CD4-positive, alpha-beta T cell treated with Interleukin-21 for 1 hour (primary cell): Measurements from ENCODE around the gene CCL18.
"Not testable (repeated sequence)": the region's sequence is repeated elsewhere in the genome, so short reads cannot be mapped to it uniquely, and the experiment has no call there.

Experiments
- DNase-seq: peaks from one replicate; pipeline ENCODE4 v3.0.0-alpha.2; 2020

Gene CCL18

GRCh38 chr17:36104701-36105181 lies 40.7 kb downstream of the CCL18 start:
- no peak for DNase-seq

- peak; percentile 30 for DNase-seq
Measured at GRCh38 chr17:36105781-36106492, 41.9 kb downstream of the CCL18 start.

- no peak for DNase-seq
Measured at GRCh38 chr17:36106493-36106835, 42.4 kb downstream of the CCL18 start.

- DNase-seq: peak; percentile 34
Measured at GRCh38 chr17:36107660-36108059, 43.6 kb downstream of the CCL18 start.

- not testable (repeated sequence) for DNase-seq
Measured at GRCh38 chr17:36108265-36108664, 44.2 kb downstream of the CCL18 start.

- no peak for DNase-seq
Measured at GRCh38 chr17:36111068-36111490, 47.0 kb downstream of the CCL18 start.

- DNase-seq: no peak
Measured at GRCh38 chr17:36112572-36112971, 48.5 kb downstream of the CCL18 start.

GRCh38 chr17:36113131-36113530 lies 49.1 kb downstream of the CCL18 start:
- not testable (repeated sequence) for DNase-seq

- not testable (repeated sequence) for DNase-seq
Measured at GRCh38 chr17:36114971-36115648, 51.0 kb downstream of the CCL18 start.

GRCh38 chr17:36115649-36115977 lies 51.5 kb downstream of the CCL18 start:
- not testable (repeated sequence) for DNase-seq

GRCh38 chr17:36117505-36118382 lies 53.7 kb downstream of the CCL18 start:
- DNase-seq: no peak

- no peak for DNase-seq
Measured at GRCh38 chr17:36118477-36119353, 54.6 kb downstream of the CCL18 start.

- DNase-seq: no peak
Measured at GRCh38 chr17:36120221-36120620, 56.1 kb downstream of the CCL18 start.

GRCh38 chr17:36121099-36121498 lies 57.0 kb downstream of the CCL18 start:
- not testable (repeated sequence) for DNase-seq
